Measurements from ENCODE around the gene MRPL50.

Gene MRPL50

GRCh38 chr9:101375546-101375945 is 22.9 kb downstream of the MRPL50 start:
- DNase-seq (ENCODE audit: low spot score) = no peak

DNA sequence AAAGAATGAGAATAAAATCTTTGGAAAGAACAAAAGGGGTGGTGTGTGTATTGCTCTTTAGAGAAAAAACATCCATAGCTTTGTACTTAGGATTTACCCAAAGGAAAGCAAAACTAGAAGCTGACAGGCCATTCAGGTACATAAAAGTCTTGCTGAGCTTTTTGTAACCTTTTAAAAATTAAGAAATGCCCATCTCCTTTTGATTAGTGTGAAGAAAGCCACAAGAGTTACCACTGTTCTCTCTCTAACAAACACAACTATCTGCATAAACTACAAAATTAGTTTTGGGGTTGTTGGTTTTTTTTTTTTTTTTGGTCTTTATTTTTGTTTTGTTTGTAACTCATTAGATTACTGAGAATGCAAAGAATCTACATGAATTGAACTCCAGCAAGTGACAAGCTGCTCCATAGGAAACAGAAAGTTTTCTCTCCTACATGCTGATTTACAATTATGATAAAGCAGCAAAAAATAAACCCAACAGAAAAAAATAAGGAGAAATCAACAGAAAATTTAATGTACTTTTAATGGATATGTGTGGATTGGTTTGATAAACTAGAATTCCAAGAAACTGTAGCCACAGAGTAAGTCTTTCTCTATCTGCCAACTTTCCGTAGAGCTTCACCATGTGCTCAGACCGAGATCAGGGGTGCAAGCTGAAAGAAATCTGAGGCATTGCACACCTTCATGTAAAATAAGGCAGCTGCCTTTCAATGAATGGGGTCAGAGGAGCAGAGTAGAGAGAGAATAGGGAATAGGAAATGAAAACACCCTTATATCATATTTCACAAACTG is 25.9 kb downstream of the MRPL50 start:
- DNase-seq (ENCODE audit: low spot score) = no peak

DNA sequence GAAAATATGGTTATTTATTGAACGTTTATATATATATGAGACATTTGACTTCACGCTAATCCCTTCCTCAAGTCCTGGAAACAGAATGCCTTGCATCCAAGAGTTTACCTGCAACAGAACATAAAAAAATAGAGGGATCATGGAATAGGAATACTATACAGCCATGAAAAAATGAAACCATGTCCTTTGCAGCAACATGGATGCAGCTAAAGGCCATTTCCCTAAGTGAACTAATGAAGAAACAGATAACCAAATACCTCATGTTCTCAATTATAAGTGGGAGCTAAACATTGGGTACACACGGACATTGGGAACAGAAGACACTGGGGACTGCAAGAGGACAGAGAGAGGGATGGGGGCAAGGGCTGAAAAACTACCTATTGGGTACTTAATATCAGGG is 26.6 kb downstream of the MRPL50 start:
- DNase-seq (ENCODE audit: low spot score) = no peak

DNA sequence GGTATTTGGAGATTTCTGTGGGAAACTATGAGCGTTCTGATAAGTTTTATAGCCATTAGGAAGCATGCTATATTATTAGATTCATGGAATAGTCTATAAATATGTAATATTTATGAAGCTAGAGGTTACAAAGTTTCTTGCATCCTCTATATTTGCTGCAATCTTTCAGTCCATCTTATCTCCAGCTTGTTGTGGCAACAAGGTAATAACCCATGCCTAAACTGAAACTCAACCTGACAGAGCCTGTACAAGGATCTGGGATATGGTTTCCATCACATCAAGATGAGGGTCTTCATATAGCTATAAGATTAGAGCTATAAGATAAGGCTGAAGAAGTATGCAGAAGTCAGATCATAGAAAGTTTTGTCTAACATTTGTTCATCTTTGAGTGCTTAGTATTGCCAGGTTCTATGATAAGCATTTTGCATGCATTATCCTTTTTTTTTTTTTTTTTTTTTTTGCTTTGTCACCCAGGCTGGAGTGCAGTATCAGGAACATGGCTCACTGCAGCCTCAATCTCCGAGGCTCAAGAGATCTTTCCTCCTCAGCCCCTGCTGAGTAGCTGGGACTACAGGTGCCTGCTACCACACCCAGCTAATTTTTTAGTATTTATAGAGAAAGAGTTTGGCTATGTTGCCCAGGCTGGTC is 28.4 kb downstream of the MRPL50 start:
- DNase-seq (ENCODE audit: low spot score) = no peak

DNA sequence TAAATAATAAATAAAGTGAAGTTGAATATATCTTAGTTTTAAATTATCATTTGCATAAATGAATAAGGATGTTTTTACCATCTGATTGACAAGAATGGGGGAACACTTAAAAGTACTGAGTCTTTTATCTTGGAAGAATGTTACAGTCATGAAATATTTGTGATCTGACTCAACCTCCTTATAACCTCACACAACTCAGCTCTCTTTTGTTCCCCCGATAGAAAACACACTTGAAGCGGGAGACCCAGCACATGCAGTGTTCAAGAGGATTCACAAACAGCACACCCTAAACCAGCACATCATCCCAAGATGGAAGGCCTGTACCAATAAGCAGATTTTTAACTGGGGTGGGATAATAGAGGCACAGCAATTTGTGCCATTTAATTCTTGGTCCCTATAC is 29.1 kb downstream of the MRPL50 start:
- DNase-seq (ENCODE audit: low spot score) = no peak

GRCh38 chr9:101367323-101367722 is 31.1 kb downstream of the MRPL50 start:
- no peak for DNase-seq (ENCODE audit: low spot score)

- DNase-seq (ENCODE audit: low spot score) = no peak
Measured at GRCh38 chr9:101366038-101366756, 32.2 kb downstream of the MRPL50 start.

DNA sequence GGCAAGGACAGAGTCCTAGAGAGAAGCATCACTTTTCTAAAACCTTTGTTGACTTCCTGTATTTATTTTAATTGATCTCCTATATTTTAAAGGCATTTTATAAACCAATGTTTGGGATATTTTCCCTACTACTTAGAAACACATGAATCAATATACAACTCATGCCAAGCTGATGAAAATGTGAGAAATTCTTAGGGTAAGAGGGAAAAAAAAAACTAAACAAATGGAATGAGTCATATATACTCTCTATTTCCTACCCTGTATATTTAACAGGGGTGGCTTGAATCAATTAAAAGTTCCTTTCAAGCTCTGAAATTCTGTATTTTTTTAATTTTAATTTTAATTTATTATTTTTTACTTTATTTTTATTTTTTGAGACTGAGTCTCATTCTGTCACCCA is 33.2 kb downstream of the MRPL50 start:
- DNase-seq (ENCODE audit: low spot score) = no peak

- no peak for DNase-seq (ENCODE audit: low spot score)
Measured at GRCh38 chr9:101362450-101362849, 36.0 kb downstream of the MRPL50 start.

DNA sequence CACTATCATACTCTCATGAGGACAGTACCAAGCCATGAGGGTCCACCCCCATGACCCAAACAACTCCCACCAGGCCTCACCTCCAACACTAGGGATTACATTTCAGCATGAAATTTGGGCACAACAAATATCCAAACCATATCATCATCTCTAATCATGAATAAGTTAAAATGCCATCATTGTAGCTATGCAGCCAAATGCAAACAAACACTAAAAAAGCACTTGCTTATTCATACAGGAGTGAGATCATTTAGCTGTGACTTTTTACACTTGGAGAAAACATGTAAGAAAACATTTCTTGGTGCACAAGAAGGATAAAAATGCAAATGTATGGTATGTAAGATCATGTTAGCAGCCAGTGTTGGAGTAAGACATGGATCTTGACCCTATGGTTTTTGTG is 37.8 kb downstream of the MRPL50 start:
- no peak for DNase-seq (ENCODE audit: low spot score)

DNA sequence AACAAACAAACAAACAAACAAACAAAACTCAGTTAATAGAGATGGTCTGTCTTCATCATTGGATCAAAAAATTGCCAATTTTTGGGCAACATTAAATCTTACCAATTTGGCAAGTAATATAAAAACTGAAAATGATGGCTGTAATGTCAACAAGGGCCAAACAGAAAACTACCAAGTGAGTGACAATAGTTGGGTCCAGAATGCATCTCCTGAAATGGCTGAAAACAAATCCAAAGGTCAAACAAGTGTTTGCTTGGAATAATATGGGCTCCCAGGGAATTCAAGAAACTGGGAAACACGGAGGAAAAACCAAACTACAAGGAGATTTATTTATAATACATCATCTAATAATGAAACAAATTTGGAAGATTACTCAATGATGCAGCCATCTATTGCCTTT is 38.7 kb downstream of the MRPL50 start:
- no peak for DNase-seq (ENCODE audit: low spot score)

DNA sequence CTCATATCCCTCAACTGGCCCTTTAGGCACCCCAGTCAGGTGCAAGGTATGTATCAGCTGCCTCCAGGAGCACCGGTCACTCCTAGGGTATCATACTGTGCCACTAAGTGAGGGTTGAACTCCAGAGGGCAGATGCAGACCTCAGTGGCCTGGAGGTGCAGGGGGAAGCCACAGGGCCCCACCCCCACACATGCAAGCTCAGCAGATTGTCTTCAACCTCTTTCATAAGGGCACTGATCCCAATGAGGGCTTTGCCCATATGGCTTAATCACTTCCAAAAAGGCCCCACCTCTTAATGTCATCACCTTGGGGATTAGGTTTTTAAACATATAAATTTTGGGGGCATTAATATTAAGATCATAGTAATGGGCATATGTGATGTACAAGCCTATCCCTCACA is 41.8 kb downstream of the MRPL50 start:
- DNase-seq (ENCODE audit: low spot score) = no peak

GRCh38 chr9:101354765-101355708 is 43.4 kb downstream of the MRPL50 start:
- DNase-seq (ENCODE audit: low spot score) = no peak

DNA sequence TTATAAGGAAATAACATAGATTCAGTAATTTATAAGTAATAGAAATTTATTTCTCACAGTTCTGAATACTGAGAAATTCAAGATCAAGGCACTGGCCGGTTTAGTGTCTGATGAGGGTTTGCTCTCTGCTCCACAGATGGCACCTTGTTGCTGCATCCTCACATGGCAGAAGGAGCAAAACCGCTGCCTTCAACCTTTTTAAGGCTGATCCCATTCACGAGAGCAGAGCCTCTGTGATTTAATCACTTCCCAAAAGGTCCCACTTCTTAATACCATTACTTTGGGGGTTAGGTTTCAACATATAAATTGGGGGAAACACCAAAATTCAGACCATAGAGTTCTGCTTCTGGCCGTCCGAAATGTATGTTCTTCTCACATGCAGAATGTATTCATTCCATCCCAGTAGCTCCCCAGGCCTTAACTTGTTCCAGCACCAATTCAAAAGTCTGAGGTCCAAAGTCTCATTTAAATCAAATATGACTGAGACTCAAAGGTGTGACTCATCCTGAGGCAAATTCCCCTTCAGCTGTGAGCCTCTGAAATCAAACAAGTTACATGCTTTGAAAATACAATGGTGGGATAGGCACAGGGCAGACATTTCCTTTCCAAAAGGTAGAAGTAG is 44.2 kb downstream of the MRPL50 start:
- DNase-seq (ENCODE audit: low spot score) = no peak

DNA sequence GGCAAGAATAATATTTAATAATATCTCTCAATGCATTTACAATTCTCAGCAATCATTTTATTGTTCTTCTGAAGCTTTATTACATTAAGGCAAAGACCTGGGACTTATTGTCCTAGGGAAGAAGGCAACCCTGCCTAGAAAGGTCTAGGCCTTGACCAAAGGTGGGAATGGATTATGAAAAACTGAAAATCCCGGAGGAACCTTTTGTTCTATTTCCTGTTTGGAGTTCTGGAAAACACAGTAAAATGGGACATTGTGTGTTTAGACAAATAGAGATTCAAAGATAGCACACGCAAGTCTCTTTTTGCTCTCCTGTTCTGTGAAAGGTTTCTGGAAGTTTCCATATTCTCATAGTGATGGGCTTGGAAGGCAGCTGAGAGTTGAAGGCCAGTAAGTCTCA is 44.7 kb downstream of the MRPL50 start:
- DNase-seq (ENCODE audit: low spot score) = no peak

DNA sequence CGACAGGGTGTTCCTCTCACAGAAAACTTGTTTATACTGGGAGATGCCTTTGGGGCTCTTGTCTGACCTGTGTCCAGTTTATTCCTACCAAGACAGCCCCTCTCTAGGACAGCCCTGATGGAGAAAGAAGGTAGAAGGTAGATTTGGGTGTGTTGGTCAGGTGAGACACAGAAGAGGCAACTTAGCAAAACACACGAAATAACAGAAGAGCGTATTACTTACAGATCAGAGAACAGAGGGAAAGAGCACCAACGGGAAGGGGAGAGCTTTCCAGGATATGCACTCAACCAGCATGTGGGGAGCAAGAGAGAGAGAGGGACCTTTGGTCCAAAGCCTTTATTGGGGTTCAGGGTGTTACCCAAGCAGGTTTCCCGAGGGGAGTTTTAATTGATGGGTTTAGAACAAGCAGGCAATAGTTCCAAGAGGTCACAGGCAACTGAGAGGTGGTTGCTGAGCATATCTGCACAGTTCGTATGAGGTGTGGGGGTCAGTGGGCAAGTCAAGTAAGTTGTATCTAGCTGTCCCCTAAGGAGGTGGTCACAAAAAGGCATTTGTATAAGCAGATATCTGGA is 45.4 kb downstream of the MRPL50 start:
- no peak for DNase-seq (ENCODE audit: low spot score)

DNA sequence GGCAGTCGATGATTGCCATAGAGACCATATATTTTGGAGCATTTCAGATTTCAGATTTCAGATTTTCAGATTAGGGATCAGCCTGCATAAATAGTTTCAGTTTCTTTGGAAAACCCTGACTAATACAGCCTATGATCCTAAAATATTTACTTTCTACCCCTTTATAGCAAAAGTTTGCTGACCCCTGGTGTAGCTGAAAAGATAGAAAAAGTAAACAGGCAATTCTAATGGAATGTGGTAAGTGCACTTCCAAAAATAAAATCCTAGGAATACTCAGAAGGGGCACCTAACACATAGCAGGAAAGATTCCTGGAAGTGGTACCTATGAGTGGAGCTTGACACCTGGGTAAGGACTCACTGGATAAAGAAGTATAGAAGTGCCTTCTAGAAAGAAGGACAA is 48.1 kb downstream of the MRPL50 start:
- DNase-seq (ENCODE audit: low spot score) = no peak

DNA sequence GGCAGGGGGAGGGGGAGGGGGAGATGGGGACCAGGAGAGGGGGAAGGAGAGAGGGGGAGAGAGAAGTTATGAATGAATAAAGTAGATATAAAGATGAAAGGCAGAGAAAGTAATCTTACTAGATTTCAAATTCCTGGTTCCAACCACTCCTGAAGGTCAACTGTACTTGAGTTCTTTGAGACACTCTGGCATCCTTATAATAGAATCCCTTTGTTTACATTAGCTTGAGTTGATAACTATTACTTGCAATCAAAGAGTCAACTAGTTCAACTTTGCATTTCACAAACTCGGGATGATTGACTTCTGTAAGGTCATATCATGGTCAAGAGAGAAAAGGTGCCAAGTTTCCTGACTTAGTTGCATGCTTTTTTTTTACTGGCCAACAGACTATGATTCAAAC is 55.8 kb downstream of the MRPL50 start:
- DNase-seq (ENCODE audit: low spot score) = no peak

GRCh38 chr9:101341958-101342357 is 56.5 kb downstream of the MRPL50 start:
- DNase-seq (ENCODE audit: low spot score) = no peak
